ENCODE data around the gene TFF2.

TFF2 gene

GRCh38 chr21:42350927-42351426 lies at the start of gene TFF2:
TSS of gene TFF2 (minus strand) at chr21:42350994. CDS start at chr21:42350957, 37 bp downstream.
- no peaks in the 10 kb centered on the region for H3K9me3 ChIP-seq (ENCODE audit: control insufficient read depth, insufficient read depth, low read length)
- H3K4me3 ChIP-seq (ENCODE audit: low read depth, low read length), result no peak within 1 kb of the TSS
- H3K4me1 ChIP-seq (ENCODE audit: control insufficient read depth, insufficient read depth, low read length), result no peaks in the 10 kb centered on the region
- H3K36me3 ChIP-seq (ENCODE audit: control insufficient read depth, insufficient read depth, low read length), result no peaks in the 10 kb centered on the region
- H3K27me3 ChIP-seq (ENCODE audit: control insufficient read depth, insufficient read depth, low read length), result no peaks in the 10 kb centered on the region
- no peak within 1 kb of the TSS for H3K27ac ChIP-seq (ENCODE audit: low read depth, low read length)
- H3K9ac ChIP-seq (ENCODE audit: low read depth, low read length), result no peak within 1 kb of the TSS

- H3K27me3 ChIP-seq (ENCODE audit: control insufficient read depth, insufficient read depth, low read length), result no peaks in the 10 kb centered on the region
- peaks cover 5% of the 10 kb centered on the region; the same call in 1 of the 2 replicates for H3K9me3 ChIP-seq (ENCODE audit: control insufficient read depth, insufficient read depth, low read length)
- H3K9ac ChIP-seq (ENCODE audit: low read depth, low read length), result no peak overlapping the region
- no peaks in the 10 kb centered on the region for H3K36me3 ChIP-seq (ENCODE audit: control insufficient read depth, insufficient read depth, low read length)
- H3K4me1 ChIP-seq (ENCODE audit: control insufficient read depth, insufficient read depth, low read length), result no peaks in the 10 kb centered on the region
- no peak overlapping the region for H3K4me3 ChIP-seq (ENCODE audit: low read depth, low read length)
- no peak overlapping the region for H3K27ac ChIP-seq (ENCODE audit: low read depth, low read length)
These were observed 49.7 kb upstream of the TFF2 start for GRCh38 chr21:42400525-42400924.

GRCh38 chr21:42398436-42399028 lies 47.7 kb upstream of the TFF2 start:
- Histone ChIP-seq H3K4me1 (ENCODE audit: control insufficient read depth, insufficient read depth, low read length) (no peaks in the 10 kb centered on the region), H3K27me3 (ENCODE audit: control insufficient read depth, insufficient read depth, low read length) (no peaks in the 10 kb centered on the region), H3K9me3 (ENCODE audit: control insufficient read depth, insufficient read depth, low read length) (peaks cover 5% of the 10 kb centered on the region; the same call in 1 of the 2 replicates), H3K9ac (ENCODE audit: low read depth, low read length) (no peak overlapping the region), H3K4me3 (ENCODE audit: low read depth, low read length) (no peak overlapping the region), H3K27ac (ENCODE audit: low read depth, low read length) (no peak overlapping the region), H3K36me3 (ENCODE audit: control insufficient read depth, insufficient read depth, low read length) (no peaks in the 10 kb centered on the region)

- Histone ChIP-seq H3K9me3 (ENCODE audit: control insufficient read depth, insufficient read depth, low read length) (peaks cover 5% of the 10 kb centered on the region; the same call in 1 of the 2 replicates), H3K4me3 (ENCODE audit: low read depth, low read length) (no peak overlapping the region), H3K27me3 (ENCODE audit: control insufficient read depth, insufficient read depth, low read length) (no peaks in the 10 kb centered on the region), H3K4me1 (ENCODE audit: control insufficient read depth, insufficient read depth, low read length) (no peaks in the 10 kb centered on the region), H3K36me3 (ENCODE audit: control insufficient read depth, insufficient read depth, low read length) (no peaks in the 10 kb centered on the region), H3K9ac (ENCODE audit: low read depth, low read length) (no peak overlapping the region), H3K27ac (ENCODE audit: low read depth, low read length) (no peak overlapping the region)
These were observed 47.1 kb upstream of the TFF2 start for GRCh38 chr21:42397746-42398394.

GRCh38 chr21:42396799-42397745 lies 46.3 kb upstream of the TFF2 start:
- Histone ChIP-seq H3K9me3 (ENCODE audit: control insufficient read depth, insufficient read depth, low read length) (peaks cover 5% of the 10 kb centered on the region; the same call in 1 of the 2 replicates), H3K27me3 (ENCODE audit: control insufficient read depth, insufficient read depth, low read length) (no peaks in the 10 kb centered on the region), H3K27ac (ENCODE audit: low read depth, low read length) (no peak overlapping the region), H3K9ac (ENCODE audit: low read depth, low read length) (no peak overlapping the region), H3K4me1 (ENCODE audit: control insufficient read depth, insufficient read depth, low read length) (no peaks in the 10 kb centered on the region), H3K4me3 (ENCODE audit: low read depth, low read length) (no peak overlapping the region), H3K36me3 (ENCODE audit: control insufficient read depth, insufficient read depth, low read length) (no peaks in the 10 kb centered on the region)

GRCh38 chr21:42395905-42396651 lies 45.3 kb upstream of the TFF2 start, which contains the start of gene TMPRSS3:
TSS of gene TMPRSS3 (minus strand) at chr21:42396052. CDS start at chr21:42395417, 635 bp downstream.
- Histone ChIP-seq H3K4me3 (ENCODE audit: low read depth, low read length) (no peak within 1 kb of the TSS), H3K4me1 (ENCODE audit: control insufficient read depth, insufficient read depth, low read length) (no peaks in the 10 kb centered on the region), H3K27me3 (ENCODE audit: control insufficient read depth, insufficient read depth, low read length) (no peaks in the 10 kb centered on the region), H3K9ac (ENCODE audit: low read depth, low read length) (no peak within 1 kb of the TSS), H3K9me3 (ENCODE audit: control insufficient read depth, insufficient read depth, low read length) (no peaks in the 10 kb centered on the region), H3K27ac (ENCODE audit: low read depth, low read length) (no peak within 1 kb of the TSS), H3K36me3 (ENCODE audit: control insufficient read depth, insufficient read depth, low read length) (no peaks in the 10 kb centered on the region)

- Histone ChIP-seq H3K27ac (ENCODE audit: low read depth, low read length) (no peak overlapping the region), H3K9ac (ENCODE audit: low read depth, low read length) (no peak overlapping the region), H3K36me3 (ENCODE audit: control insufficient read depth, insufficient read depth, low read length) (no peaks in the 10 kb centered on the region), H3K4me3 (ENCODE audit: low read depth, low read length) (no peak overlapping the region), H3K27me3 (ENCODE audit: control insufficient read depth, insufficient read depth, low read length) (no peaks in the 10 kb centered on the region), H3K4me1 (ENCODE audit: control insufficient read depth, insufficient read depth, low read length) (no peaks in the 10 kb centered on the region), H3K9me3 (ENCODE audit: control insufficient read depth, insufficient read depth, low read length) (no peaks in the 10 kb centered on the region)
These were observed 44.5 kb upstream of the TFF2 start for GRCh38 chr21:42395302-42395701.

- Histone ChIP-seq H3K4me3 (ENCODE audit: low read depth, low read length) (no peak overlapping the region), H3K27me3 (ENCODE audit: control insufficient read depth, insufficient read depth, low read length) (no peaks in the 10 kb centered on the region), H3K4me1 (ENCODE audit: control insufficient read depth, insufficient read depth, low read length) (peaks cover 15% of the 10 kb centered on the region), H3K27ac (ENCODE audit: low read depth, low read length) (no peak overlapping the region), H3K9me3 (ENCODE audit: control insufficient read depth, insufficient read depth, low read length) (no peaks in the 10 kb centered on the region), H3K36me3 (ENCODE audit: control insufficient read depth, insufficient read depth, low read length) (no peaks in the 10 kb centered on the region), H3K9ac (ENCODE audit: low read depth, low read length) (no peak overlapping the region)
These were observed 42.7 kb upstream of the TFF2 start for GRCh38 chr21:42393443-42393950.

GRCh38 chr21:42392731-42393442 lies 42.1 kb upstream of the TFF2 start:
- Histone ChIP-seq H3K4me1 (ENCODE audit: control insufficient read depth, insufficient read depth, low read length) (peaks cover 16% of the 10 kb centered on the region), H3K27ac (ENCODE audit: low read depth, low read length) (no peak overlapping the region), H3K36me3 (ENCODE audit: control insufficient read depth, insufficient read depth, low read length) (no peaks in the 10 kb centered on the region), H3K9me3 (ENCODE audit: control insufficient read depth, insufficient read depth, low read length) (no peaks in the 10 kb centered on the region), H3K27me3 (ENCODE audit: control insufficient read depth, insufficient read depth, low read length) (no peaks in the 10 kb centered on the region), H3K9ac (ENCODE audit: low read depth, low read length) (no peak overlapping the region), H3K4me3 (ENCODE audit: low read depth, low read length) (no peak overlapping the region)

GRCh38 chr21:42391297-42391696 lies 40.5 kb upstream of the TFF2 start:
- Histone ChIP-seq H3K27ac (ENCODE audit: low read depth, low read length) (no peak overlapping the region), H3K9ac (ENCODE audit: low read depth, low read length) (no peak overlapping the region), H3K9me3 (ENCODE audit: control insufficient read depth, insufficient read depth, low read length) (no peaks in the 10 kb centered on the region), H3K27me3 (ENCODE audit: control insufficient read depth, insufficient read depth, low read length) (no peaks in the 10 kb centered on the region), H3K4me1 (ENCODE audit: control insufficient read depth, insufficient read depth, low read length) (peaks cover 16% of the 10 kb centered on the region), H3K36me3 (ENCODE audit: control insufficient read depth, insufficient read depth, low read length) (no peaks in the 10 kb centered on the region), H3K4me3 (ENCODE audit: low read depth, low read length) (no peak overlapping the region)

Data from HUES48 (cell line).